GM12874 (cell line): ENCODE data around the gene TFAP2C.

Experiments used
- TF ChIP-seq, protein P1 (sequence below): IDR thresholded peaks from 2 replicates; pipeline ENCODE4 v1.5.1; 2011; ENCODE audit warnings: low read depth, mild to moderate bottlenecking, control low read depth, low read length, moderate library complexity; ENCODE audit not compliant: insufficient read depth

The TFAP2C gene

DNA sequence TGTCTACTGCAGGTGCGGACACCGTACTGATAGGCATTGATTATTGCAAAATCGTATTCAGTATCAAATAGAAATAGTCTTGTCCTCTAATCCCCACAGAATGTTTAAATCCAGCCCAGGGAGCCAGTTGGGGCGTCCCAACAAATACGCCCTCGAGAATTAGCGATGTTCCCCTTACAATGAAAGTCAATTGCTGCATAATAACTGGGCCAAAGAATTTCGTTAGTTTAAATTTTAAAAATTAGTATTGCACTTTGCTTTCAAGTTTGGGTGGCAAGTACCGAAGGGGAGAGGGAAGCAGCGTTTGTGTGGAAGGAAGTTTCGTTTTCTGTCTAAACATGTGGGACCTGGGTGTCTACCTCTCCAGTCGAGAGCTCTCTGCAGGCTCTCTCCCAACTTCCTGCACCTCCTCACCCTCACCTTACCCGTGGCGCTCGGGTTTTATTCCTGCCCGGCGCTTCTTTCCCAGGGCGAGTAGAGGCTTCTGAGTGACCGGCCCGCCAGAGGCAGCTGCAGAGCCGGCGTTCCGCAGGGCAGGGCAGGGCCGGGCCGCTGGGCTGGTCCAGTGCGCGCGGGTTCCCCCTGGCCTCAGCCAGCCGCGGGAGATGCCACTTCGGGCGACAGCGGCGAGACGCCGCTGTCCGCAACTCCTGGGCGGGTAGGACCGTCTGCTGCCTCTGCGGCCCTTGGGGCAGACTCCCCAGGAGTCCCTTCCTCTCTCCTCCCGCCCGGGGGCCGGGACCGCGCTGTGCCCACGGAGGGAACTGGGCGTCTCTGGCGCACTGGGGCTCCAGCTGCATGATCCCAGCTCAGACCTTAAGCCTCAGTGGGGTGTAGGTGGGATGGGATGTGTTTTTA lies 862 bp upstream of the TFAP2C start:
- TF ChIP-seq, protein P1, sequence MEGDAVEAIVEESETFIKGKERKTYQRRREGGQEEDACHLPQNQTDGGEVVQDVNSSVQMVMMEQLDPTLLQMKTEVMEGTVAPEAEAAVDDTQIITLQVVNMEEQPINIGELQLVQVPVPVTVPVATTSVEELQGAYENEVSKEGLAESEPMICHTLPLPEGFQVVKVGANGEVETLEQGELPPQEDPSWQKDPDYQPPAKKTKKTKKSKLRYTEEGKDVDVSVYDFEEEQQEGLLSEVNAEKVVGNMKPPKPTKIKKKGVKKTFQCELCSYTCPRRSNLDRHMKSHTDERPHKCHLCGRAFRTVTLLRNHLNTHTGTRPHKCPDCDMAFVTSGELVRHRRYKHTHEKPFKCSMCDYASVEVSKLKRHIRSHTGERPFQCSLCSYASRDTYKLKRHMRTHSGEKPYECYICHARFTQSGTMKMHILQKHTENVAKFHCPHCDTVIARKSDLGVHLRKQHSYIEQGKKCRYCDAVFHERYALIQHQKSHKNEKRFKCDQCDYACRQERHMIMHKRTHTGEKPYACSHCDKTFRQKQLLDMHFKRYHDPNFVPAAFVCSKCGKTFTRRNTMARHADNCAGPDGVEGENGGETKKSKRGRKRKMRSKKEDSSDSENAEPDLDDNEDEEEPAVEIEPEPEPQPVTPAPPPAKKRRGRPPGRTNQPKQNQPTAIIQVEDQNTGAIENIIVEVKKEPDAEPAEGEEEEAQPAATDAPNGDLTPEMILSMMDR = no peak

DNA sequence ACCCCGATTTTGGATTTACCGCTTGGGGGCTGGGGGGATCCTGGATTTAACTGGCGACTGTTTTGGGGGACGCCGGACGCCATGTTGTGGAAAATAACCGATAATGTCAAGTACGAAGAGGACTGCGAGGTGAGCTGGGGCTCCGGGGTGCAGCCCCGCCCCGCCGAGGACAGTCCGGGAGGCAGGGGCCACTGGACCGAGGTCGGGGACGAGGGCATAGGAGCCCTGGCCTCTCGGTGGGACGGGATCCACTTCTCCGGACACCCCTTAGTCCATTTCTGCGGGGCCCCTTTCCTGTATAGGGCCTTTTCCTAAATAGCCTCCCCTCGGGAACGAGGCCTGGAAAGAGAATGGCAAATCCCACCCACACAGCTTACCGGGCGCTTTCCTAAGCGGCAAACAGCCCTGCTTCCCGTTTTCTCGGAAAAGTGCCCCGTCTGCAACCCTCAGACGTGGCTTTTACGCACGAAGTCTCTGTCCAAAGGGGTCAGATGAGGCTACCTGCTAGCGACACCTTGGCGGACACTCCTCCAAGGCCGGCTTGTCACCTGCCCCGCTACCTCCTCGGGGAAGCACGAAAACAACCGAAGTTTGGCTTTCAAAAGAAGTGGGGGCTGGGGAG lies 469 bp downstream of the TFAP2C start:
- TF ChIP-seq, protein P1 = no peak

DNA sequence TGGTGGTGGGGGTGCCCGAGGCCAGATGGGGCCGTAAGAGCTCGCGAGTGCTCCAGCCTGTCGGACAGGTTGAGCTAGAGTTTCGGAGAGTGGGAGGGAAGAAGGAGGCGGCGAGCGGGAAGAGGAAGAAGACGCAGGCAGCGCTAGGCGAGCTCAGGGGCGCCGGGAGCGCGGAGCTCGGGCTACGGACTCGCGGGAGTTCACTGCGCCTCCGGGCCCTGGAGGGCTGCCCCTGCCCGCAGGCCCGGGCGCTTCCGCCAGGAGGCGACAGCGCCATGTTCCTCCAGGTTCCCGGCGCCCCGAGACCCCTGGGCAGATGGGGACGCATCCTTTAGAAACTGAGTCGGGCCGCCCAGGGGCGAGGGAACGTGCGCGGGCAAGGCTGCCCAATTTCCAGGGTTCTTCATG lies 984 bp downstream of the TFAP2C start:
- TF ChIP-seq, protein P1 = peak; percentile 47

DNA sequence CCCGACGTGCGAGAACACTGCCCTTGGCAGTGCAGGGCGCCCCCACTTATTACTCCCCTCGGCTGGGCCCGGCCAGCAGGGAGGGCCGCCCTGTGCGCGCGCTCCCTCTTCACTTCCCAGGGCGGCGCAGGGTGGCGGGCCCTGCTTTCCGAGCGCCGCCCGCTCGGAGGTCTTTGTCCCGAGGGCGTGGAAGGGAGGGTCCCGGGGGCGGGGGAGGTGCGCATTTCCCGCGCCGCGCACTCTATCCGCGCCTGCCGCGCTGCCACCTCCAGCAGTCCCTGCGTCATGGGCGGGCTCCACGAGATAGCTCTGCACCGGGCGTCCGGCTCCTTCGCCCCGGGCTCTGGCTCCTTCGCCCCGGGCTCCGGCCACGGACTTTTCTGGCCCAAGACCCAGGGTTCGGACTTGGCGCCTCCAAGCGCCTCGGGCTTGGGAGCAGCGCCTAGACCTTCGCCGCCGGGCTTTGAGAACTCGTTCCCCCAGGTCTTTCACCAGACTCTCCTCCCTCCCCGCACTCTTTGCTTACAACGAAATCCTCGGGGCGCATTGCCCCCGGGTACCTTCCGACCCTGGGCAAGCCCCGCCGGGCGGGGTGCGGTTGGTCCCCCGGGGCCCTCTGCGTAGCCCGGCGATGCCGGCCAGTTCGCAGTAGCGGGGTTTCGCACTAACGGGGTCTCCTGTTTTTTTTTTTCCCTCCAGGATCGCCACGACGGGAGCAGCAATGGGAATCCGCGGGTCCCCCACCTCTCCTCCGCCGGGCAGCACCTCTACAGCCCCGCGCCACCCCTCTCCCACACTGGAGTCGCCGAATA lies 1.6 kb downstream of the TFAP2C start:
- TF ChIP-seq, protein P1 = no peak

DNA sequence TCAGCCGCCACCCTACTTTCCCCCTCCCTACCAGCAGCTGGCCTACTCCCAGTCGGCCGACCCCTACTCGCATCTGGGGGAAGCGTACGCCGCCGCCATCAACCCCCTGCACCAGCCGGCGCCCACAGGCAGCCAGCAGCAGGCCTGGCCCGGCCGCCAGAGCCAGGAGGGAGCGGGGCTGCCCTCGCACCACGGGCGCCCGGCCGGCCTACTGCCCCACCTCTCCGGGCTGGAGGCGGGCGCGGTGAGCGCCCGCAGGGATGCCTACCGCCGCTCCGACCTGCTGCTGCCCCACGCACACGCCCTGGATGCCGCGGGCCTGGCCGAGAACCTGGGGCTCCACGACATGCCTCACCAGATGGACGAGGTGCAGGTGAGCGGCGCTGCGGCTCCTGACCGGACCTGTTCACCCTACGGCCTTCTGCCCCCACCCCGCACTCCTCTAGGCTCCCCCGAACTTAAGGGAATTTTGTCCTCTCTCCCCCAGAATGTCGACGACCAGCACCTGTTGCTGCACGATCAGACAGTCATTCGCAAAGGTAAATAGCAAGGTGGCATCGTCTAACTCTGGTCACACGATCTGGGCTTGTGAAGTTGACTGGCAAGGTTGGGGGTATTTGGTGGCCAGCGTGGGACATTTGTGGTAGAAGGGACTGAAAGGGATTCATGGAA lies 2.3 kb downstream of the TFAP2C start:
- TF ChIP-seq, protein P1 = no peak

DNA sequence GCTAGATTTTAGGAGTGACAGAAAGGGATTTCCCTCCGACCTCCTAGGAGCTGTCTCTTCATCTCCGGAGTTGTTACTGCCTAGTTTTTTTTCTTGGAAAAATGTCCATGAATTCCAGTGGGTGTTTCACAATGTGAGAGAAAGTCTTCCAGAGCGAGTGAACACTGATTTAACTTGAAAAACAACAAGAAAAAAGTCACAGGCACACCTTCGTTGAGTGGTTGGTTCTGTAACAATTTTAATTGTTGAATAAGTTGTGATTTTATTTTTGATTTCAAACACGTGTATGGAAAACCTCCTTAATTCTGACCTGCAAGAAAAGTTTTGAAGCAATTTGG lies 2.9 kb downstream of the TFAP2C start:
- TF ChIP-seq, protein P1 = no peak

DNA sequence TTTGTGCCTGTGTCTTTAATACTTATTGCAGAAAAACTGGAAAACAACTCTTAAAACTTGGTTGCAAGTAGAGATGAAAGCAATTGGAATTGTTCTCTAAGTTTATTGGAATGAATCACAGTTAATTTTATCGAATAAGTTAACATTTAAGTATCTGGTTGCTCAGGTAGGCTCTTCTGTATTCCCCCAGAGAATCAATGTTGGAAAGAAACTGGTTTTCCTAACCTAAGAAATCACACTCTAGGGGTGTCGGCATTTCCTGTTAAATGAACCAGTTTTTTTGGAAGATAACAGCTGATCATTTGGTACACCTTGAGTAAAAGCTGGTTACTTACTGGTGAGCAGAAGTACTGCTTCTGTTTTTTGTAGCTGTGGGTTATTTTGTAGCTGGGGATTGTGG lies 5.2 kb downstream of the TFAP2C start:
- TF ChIP-seq, protein P1 = no peak
